ENCODE results near the gene DHX32.
"Not testable (repeated sequence)": the region's sequence is repeated elsewhere in the genome, so short reads cannot be mapped to it uniquely, and the experiment has no call there.

The DHX32 gene

GRCh38 chr10:125911145-125911544 lies 30.1 kb upstream of the DHX32 start:
- H3K4me3 ChIP-seq (ENCODE audit: low read depth in 1 of 2, low read length in 2 of 2): no peak overlapping the region
- no peaks in the 10 kb centered on the region for H3K9me3 ChIP-seq (ENCODE audit: low read length)
- no peak overlapping the region for H3K9ac ChIP-seq (ENCODE audit: low read length)
- no peaks in the 10 kb centered on the region for H3K4me1 ChIP-seq (ENCODE audit: insufficient read depth, low read length)
- H3K27me3 ChIP-seq (ENCODE audit: control insufficient read depth in 1 of 2, insufficient read depth in 2 of 2, low read length in 2 of 2): no peaks in the 10 kb centered on the region
- no peak overlapping the region for H3K27ac ChIP-seq (ENCODE audit: low read depth, low read length)
- H3K36me3 ChIP-seq (ENCODE audit: insufficient read depth, low read length): no peaks in the 10 kb centered on the region

GRCh38 chr10:125909491-125909890 lies 28.4 kb upstream of the DHX32 start:
- not testable (repeated sequence) for H3K9ac ChIP-seq (ENCODE audit: low read length); H3K9me3 ChIP-seq (ENCODE audit: low read length); H3K36me3 ChIP-seq (ENCODE audit: insufficient read depth, low read length); H3K27ac ChIP-seq (ENCODE audit: low read depth, low read length); H3K4me1 ChIP-seq (ENCODE audit: insufficient read depth, low read length); H3K27me3 ChIP-seq (ENCODE audit: control insufficient read depth in 1 of 2, insufficient read depth in 2 of 2, low read length in 2 of 2); H3K4me3 ChIP-seq (ENCODE audit: low read depth in 1 of 2, low read length in 2 of 2)

GRCh38 chr10:125908813-125909212 lies 27.7 kb upstream of the DHX32 start:
- H3K27me3 ChIP-seq (ENCODE audit: control insufficient read depth in 1 of 2, insufficient read depth in 2 of 2, low read length in 2 of 2); H3K9ac ChIP-seq (ENCODE audit: low read length); H3K36me3 ChIP-seq (ENCODE audit: insufficient read depth, low read length); H3K27ac ChIP-seq (ENCODE audit: low read depth, low read length); H3K4me1 ChIP-seq (ENCODE audit: insufficient read depth, low read length); H3K9me3 ChIP-seq (ENCODE audit: low read length); H3K4me3 ChIP-seq (ENCODE audit: low read depth in 1 of 2, low read length in 2 of 2): not testable (repeated sequence)

GRCh38 chr10:125907598-125907997 lies 26.5 kb upstream of the DHX32 start:
- not testable (repeated sequence) for H3K4me1 ChIP-seq (ENCODE audit: insufficient read depth, low read length); H3K9ac ChIP-seq (ENCODE audit: low read length); H3K27ac ChIP-seq (ENCODE audit: low read depth, low read length); H3K9me3 ChIP-seq (ENCODE audit: low read length); H3K4me3 ChIP-seq (ENCODE audit: low read depth in 1 of 2, low read length in 2 of 2); H3K36me3 ChIP-seq (ENCODE audit: insufficient read depth, low read length); H3K27me3 ChIP-seq (ENCODE audit: control insufficient read depth in 1 of 2, insufficient read depth in 2 of 2, low read length in 2 of 2)

- H3K4me1 ChIP-seq (ENCODE audit: insufficient read depth, low read length); H3K9ac ChIP-seq (ENCODE audit: low read length); H3K36me3 ChIP-seq (ENCODE audit: insufficient read depth, low read length); H3K27ac ChIP-seq (ENCODE audit: low read depth, low read length); H3K27me3 ChIP-seq (ENCODE audit: control insufficient read depth in 1 of 2, insufficient read depth in 2 of 2, low read length in 2 of 2); H3K9me3 ChIP-seq (ENCODE audit: low read length); H3K4me3 ChIP-seq (ENCODE audit: low read depth in 1 of 2, low read length in 2 of 2): not testable (repeated sequence)
Measured at GRCh38 chr10:125905069-125905994, 24.2 kb upstream of the DHX32 start.

- H3K36me3 ChIP-seq (ENCODE audit: insufficient read depth, low read length); H3K4me1 ChIP-seq (ENCODE audit: insufficient read depth, low read length); H3K9ac ChIP-seq (ENCODE audit: low read length); H3K4me3 ChIP-seq (ENCODE audit: low read depth in 1 of 2, low read length in 2 of 2); H3K27me3 ChIP-seq (ENCODE audit: control insufficient read depth in 1 of 2, insufficient read depth in 2 of 2, low read length in 2 of 2); H3K9me3 ChIP-seq (ENCODE audit: low read length); H3K27ac ChIP-seq (ENCODE audit: low read depth, low read length): not testable (repeated sequence)
Measured at GRCh38 chr10:125903135-125903640, 22.1 kb upstream of the DHX32 start.

GRCh38 chr10:125900963-125901362 lies 19.9 kb upstream of the DHX32 start:
- not testable (repeated sequence) for H3K27me3 ChIP-seq (ENCODE audit: control insufficient read depth in 1 of 2, insufficient read depth in 2 of 2, low read length in 2 of 2); H3K27ac ChIP-seq (ENCODE audit: low read depth, low read length); H3K9ac ChIP-seq (ENCODE audit: low read length); H3K36me3 ChIP-seq (ENCODE audit: insufficient read depth, low read length); H3K4me3 ChIP-seq (ENCODE audit: low read depth in 1 of 2, low read length in 2 of 2); H3K9me3 ChIP-seq (ENCODE audit: low read length); H3K4me1 ChIP-seq (ENCODE audit: insufficient read depth, low read length)

- H3K9me3 ChIP-seq (ENCODE audit: low read length); H3K27ac ChIP-seq (ENCODE audit: low read depth, low read length); H3K9ac ChIP-seq (ENCODE audit: low read length); H3K4me3 ChIP-seq (ENCODE audit: low read depth in 1 of 2, low read length in 2 of 2); H3K36me3 ChIP-seq (ENCODE audit: insufficient read depth, low read length); H3K27me3 ChIP-seq (ENCODE audit: control insufficient read depth in 1 of 2, insufficient read depth in 2 of 2, low read length in 2 of 2); H3K4me1 ChIP-seq (ENCODE audit: insufficient read depth, low read length): not testable (repeated sequence)
Measured at GRCh38 chr10:125897317-125897716, 16.2 kb upstream of the DHX32 start.

- peak within 1 kb of the TSS; percentile 66 to 74 for H3K4me3 ChIP-seq (ENCODE audit: low read depth in 1 of 2, low read length in 2 of 2)
- not testable (repeated sequence) for H3K36me3 ChIP-seq (ENCODE audit: insufficient read depth, low read length); H3K9me3 ChIP-seq (ENCODE audit: low read length); H3K27ac ChIP-seq (ENCODE audit: low read depth, low read length); H3K27me3 ChIP-seq (ENCODE audit: control insufficient read depth in 1 of 2, insufficient read depth in 2 of 2, low read length in 2 of 2); H3K9ac ChIP-seq (ENCODE audit: low read length); H3K4me1 ChIP-seq (ENCODE audit: insufficient read depth, low read length)
Measured at GRCh38 chr10:125896088-125896934, 15.2 kb upstream of the DHX32 start, which contains the start of gene FANK1. Gene FANK1, plus strand, starts transcription at chr10:125896564. Its CDS starts 79 bp downstream, at chr10:125896643.

GRCh38 chr10:125895130-125896087 lies 14.3 kb upstream of the DHX32 start:
- H3K27ac ChIP-seq (ENCODE audit: low read depth, low read length); H3K36me3 ChIP-seq (ENCODE audit: insufficient read depth, low read length); H3K9me3 ChIP-seq (ENCODE audit: low read length); H3K9ac ChIP-seq (ENCODE audit: low read length); H3K4me1 ChIP-seq (ENCODE audit: insufficient read depth, low read length); H3K27me3 ChIP-seq (ENCODE audit: control insufficient read depth in 1 of 2, insufficient read depth in 2 of 2, low read length in 2 of 2): not testable (repeated sequence)
- H3K4me3 ChIP-seq (ENCODE audit: low read depth in 1 of 2, low read length in 2 of 2): peak overlapping the region; percentile 40 to 66

GRCh38 chr10:125894176-125894575 lies 13.1 kb upstream of the DHX32 start:
- not testable (repeated sequence) for H3K4me3 ChIP-seq (ENCODE audit: low read depth in 1 of 2, low read length in 2 of 2); H3K9ac ChIP-seq (ENCODE audit: low read length); H3K27ac ChIP-seq (ENCODE audit: low read depth, low read length)

More at GRCh38 chr10:125894176-125894575, 13.1 kb upstream of the DHX32 start:
- H3K27me3 ChIP-seq (ENCODE audit: control insufficient read depth in 1 of 2, insufficient read depth in 2 of 2, low read length in 2 of 2); H3K36me3 ChIP-seq (ENCODE audit: insufficient read depth, low read length); H3K4me1 ChIP-seq (ENCODE audit: insufficient read depth, low read length); H3K9me3 ChIP-seq (ENCODE audit: low read length): not testable (repeated sequence)

Measured in muscle layer of colon (tissue), 2 donors.